ENCODE measurements around the gene TMEM255B.
A peak's percentile ranks its signal among the peaks of the same experiment; 100 is the strongest.

The TMEM255B gene

GRCh38 chr13:113862191-113862930 is 103.3 kb downstream of the TMEM255B start:
- no peak for DNase-seq (ENCODE audit: low spot score)

- peak; percentile 14 for DNase-seq (ENCODE audit: low spot score)
These were observed 104.0 kb downstream of the TMEM255B start for GRCh38 chr13:113862931-113863523.

GRCh38 chr13:113863524-113864272 is 104.7 kb downstream of the TMEM255B start, which contains the start of gene GAS6:
GAS6 (minus strand) TSS chr13:113864076; CDS start chr13:113863920, 156 bp downstream.
- peak; percentile 29 for DNase-seq (ENCODE audit: low spot score)

GRCh38 chr13:113864273-113864890 is 105.4 kb downstream of the TMEM255B start:
- DNase-seq (ENCODE audit: low spot score) = peak; percentile 23

GRCh38 chr13:113865427-113865826 is 106.4 kb downstream of the TMEM255B start:
- no peak for DNase-seq (ENCODE audit: low spot score)
